GM19351 (cell line): ENCODE results near the gene BTG1.
A peak's percentile ranks its signal among the peaks of the same experiment; 100 is the strongest.
"Not testable (repeated sequence)": the region's sequence is repeated elsewhere in the genome, so short reads cannot be mapped to it uniquely, and the experiment has no call there.

Experiments used
- ATAC-seq: cut with Tn5 transposase; IDR thresholded peaks from one replicate; pipeline ENCODE4 v1.9.1; 2021; ENCODE audit warnings: mild to moderate bottlenecking, moderate library complexity; ENCODE audit not compliant: unreplicated experiment

BTG1 gene

DNA sequence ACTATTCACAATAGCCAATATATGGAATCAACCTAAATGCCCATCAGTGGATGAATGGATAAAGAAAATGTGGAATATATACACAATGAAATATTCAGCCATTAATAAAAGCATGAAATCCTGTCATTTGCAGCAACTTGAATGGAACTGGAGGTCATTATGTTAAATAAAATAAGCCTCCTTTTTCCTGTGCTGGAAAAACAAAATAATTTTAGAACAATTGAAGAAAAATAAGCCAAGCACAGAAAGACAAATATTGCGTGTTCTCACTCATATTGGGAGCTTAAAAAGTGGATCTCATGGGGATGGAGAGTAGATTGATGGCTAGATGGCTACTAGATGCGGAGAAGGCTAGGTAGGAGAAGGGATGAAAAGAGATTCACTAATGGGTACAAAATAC, 6.3 kb upstream of the BTG1 start:
- ATAC-seq = no peak

- ATAC-seq = no peak
Measured at GRCh38 chr12:92149563-92149962, 3.9 kb upstream of the BTG1 start.

GRCh38 chr12:92147491-92147890, 1.8 kb upstream of the BTG1 start:
- no peak for ATAC-seq

DNA sequence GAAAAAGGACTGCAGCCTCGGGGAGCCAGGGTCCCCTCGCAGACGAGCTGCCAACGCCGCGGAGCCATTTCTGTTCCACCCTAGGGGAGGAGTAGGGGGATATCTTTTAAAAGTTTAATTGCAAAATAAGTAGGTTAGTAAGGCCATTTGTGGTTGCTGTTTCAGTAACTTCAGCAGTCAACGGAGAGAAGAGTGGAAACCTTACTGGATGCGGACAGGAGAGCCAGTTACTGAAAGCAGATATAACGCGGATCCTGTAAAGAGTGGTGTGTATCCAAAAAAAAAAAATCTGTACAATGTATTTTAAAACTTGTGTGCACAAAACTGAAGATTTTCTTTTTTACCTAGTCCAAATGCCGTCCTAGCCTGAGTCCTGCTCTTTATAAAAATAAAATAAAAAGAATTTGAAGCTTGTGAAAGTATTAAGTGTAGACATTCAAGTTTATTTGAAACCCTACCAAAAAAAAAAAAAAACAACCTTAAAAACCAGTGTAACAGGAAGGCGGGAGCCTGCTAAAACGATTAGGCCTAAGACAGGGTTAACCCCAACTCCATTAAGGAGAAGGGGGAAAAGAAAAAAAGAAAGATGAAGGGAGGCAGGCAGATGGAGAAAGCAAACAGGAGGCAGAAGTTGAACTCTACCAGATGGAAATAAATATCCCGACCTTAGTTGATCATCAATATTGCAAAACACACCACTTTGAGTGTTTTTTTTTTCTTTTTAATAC, 1.0 kb upstream of the BTG1 start:
- ATAC-seq = no peak

- ATAC-seq = no peak
Measured at GRCh38 chr12:92145481-92145730, 240 bp downstream of the BTG1 start.

- ATAC-seq = no peak
Measured at GRCh38 chr12:92144631-92145480, 790 bp downstream of the BTG1 start.

DNA sequence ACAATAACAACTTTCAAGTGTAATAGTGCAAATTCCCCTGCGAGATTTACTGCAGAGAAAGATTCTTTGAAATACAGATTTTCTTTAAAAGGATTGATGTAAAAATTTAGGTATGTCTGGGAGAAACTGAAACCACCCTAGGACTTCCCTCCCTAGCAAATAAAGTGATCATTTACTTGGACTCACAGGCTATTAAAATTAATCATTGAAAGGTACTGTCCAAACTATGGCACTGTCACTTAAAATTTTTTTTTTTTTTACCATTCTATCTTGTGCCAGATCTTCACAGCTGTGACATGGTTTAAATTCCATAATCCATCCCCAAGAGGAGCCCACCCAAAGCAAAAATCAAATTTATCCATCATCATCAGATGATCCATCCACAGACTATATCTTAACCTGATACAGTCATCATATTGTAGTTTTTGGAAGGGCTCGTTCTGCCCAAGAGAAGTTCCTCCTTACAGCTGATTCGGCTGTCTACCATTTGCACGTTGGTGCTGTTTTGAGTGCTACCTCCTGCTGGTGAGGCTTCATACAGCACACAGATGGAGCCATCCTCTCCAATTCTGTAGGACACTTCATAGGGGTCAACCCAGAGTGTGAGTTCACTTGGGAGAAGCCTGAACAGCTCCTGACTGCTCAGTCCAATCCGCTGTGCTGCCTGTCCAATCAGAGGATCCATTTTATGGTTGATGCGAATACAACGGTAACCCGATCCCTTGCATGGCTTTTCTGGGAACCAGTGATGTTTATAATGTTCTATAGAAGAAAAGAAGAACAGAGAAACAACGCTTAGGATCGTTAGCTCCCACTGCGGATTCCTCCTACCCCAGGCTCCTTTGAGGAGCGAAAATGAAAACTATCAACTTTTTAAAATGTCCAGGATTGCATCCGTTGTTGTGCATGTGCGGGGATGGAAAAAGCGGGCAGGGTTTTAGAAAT, 1.7 kb downstream of the BTG1 start:
- peak; percentile 30 for ATAC-seq

GRCh38 chr12:92143258-92143657, 2.4 kb downstream of the BTG1 start:
- no peak for ATAC-seq

- ATAC-seq = no peak
Measured at GRCh38 chr12:92142251-92142926, 3.3 kb downstream of the BTG1 start.

DNA sequence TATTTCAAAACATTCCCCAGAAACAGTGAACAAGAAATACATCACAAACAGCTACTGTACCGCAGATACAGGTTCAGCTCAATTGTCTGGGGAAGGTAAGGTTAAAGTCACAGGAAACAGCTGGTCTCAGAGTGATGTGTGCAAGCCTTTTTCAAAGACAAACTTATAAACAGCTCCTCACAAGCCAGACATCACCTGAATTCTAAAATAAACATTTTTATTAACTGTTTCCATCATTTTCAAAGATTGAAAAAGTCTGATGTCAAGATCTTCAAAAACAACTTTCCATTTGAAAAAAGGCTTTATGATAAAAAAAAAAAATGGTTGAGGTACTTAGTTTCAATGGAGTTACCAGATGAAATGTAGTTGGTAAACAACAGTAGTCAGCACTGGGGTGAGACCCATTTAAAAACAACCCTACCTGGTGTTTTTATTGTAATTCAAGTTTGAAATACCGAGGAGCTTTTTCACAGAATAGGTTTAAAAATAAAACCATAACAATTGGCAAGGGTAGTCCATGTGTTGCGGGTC, 4.0 kb downstream of the BTG1 start:
- ATAC-seq = no peak

DNA sequence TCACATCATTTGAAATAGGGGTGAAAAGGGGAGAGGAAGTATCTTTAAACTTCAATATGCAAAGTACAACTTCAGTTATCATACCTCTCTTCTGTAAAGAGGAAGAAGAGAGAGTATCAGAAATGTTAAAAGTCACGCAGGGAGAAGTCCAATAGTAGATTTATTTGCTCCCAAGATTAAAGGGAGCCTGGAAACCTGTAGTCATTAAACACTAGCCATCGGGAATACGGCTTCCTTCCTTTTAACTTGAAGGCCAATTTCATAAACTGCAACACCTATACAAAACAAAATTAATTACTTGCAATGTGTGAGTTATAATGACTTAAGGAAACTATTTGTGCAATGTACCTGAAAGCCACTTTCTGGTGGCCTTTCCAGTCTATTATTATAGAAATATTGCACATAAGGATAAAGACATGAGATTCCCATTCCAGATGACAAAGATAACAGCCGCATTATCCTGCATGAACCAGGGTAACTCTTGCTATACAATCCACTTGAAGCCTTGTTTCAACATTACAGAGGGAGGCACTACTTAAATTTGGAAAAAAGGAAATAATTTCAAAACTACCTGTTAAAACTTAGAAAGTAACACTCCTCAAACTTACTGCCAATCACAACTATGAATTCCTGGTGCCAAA, 4.6 kb downstream of the BTG1 start:
- ATAC-seq = no peak

DNA sequence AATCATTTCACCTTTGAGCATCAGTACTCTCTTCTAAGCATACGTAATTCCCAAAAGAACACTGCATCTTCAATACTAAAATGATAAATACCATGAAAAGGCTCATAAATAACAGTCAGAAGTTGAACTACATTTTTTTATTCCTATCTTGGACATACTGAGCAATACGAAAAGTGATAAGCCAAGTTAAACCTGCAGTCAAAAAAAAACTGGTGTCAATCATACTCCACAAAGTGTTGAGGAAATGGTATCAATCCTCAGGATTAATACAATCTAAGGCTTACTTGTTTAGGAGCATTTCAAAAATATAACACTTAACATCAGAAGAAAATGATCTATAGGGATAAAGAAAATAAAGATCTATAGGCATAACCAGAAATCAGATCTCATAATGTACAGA, 5.5 kb downstream of the BTG1 start:
- no peak for ATAC-seq

- no peak for ATAC-seq
Measured at GRCh38 chr12:92139634-92140150, 6.0 kb downstream of the BTG1 start.

DNA sequence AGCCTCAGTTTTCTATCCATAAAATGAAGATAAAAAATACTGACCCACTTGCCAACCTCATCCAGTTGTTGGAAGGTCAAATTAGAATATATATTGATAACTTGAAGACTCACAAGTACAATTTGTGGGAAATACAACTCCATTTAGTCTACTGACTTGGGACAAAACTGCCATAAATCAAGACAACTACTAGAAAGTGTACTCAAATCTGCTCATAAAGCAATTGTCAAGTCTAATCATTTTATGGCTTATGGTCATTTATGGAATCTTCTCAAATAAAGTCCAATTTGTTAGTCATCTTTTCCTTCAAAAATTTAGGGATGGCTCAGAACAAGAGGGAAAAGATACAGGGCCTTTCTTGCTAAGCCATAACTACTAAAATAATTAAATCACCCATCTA, 7.0 kb downstream of the BTG1 start:
- ATAC-seq = no peak

DNA sequence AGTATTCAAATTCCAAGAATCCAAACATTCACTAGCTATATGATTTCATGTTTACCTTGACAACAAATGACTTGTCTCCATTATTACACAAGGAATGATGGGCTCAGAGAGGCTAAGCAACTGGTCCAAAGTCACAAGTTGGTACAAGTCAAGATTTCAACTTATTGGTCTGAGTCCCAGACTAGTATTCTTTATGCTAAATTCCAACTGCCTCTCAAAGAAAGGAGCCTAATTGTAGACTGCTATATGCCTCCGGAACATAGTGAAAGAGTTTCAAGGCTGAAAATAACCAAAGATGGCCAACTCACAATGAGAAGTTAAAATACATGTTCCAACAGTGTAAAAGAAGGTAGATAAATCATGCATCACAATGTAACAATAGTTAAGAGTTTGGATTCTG, 7.5 kb downstream of the BTG1 start:
- no peak for ATAC-seq

GRCh38 chr12:92136965-92137721, 8.5 kb downstream of the BTG1 start:
- ATAC-seq = peak; percentile 23

DNA sequence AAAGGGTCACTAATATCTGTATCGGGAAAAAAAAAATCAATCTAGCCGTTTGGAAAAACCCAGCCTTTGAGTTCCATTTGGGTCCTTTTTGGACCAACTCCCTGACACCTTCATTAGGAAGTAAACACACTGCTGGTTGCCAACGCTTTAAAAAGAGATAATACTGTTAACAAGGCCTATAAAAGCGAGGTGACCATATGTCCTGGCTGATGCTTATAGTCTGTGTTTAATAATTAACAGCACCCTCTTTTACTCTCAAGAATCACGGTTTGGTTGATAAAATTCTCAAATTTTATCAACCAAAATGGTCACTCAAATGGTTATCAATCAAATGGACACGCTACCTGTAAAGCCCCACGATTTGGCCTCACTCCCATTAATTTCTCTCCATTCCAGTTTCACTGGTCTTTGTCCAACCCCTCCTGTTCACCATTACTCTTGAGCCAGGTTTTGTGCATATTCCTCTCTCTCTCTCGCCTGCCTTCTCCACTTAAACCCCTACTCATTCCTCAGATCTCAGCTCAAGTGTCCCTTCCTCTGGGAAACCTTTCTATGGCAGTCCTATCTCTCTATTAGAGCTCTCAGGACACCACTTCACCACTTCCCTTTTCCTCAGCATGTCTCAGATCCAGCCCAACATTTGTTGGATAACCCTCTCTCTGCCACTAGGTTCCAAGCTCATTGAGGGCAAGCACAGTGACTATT, 9.5 kb downstream of the BTG1 start:
- ATAC-seq = no peak

- ATAC-seq = not testable (repeated sequence)
Measured at GRCh38 chr12:92135541-92135940, 10.1 kb downstream of the BTG1 start.
